HepG2 (cell line): ENCODE results near the gene VEZF1. TPM values are rescaled to one million over a fixed set of nuclear protein-coding genes. Genes with fewer than 3 reads are reported as not detected.
A peak's percentile ranks its signal among the peaks of the same experiment; 100 is the strongest.

Experiments used
- ATAC-seq: fragments of 200-7000 bp; cut with Tn5 transposase; 3 replicates; pipeline ENCODE4 v1.9.1; 2020; ENCODE audit warnings: mild to moderate bottlenecking, moderate library complexity
- Bru-seq: library from RNA; stranded (reverse); fragments of 400-500 nt; gene quantifications from one replicate; lab custom pipeline; 2021; lab: Mats Ljungman, UMichigan
- BruChase-seq, 2 experiments: library from RNA; stranded (reverse); fragments of 400-500 nt; gene quantifications; one replicate each; lab custom pipeline; 2021; lab: Mats Ljungman, UMichigan
- BruUV-seq: library from RNA; stranded (reverse); fragments of 400-500 nt; replicated peaks from 2 replicates; lab custom pipeline; 2021; lab: Mats Ljungman, UMichigan
- CTCF ChIA-PET: fragments of 300-600 bp; formaldehyde crosslinking; extraction: SDS; loops from one replicate; lab custom pipeline; 2021; ENCODE audit warnings: low total read pairs, inconsistent platforms, low intra/inter-chr PET ratio; lab: Yijun Ruan, JAX
- POLR2A ChIA-PET: fragments of 350-600 bp; sonication (Branson Sonifier 250); formaldehyde crosslinking; loops from one replicate; lab custom pipeline; 2020; ENCODE audit warnings: antibody characterized with exemption, inconsistent platforms; lab: Yijun Ruan, JAX
- DNase-seq: peaks from one replicate; pipeline ENCODE4 v3.0.0-alpha.2; 2015; ENCODE audit warnings: low spot score
- FAIRE-seq: peaks from 3 replicates; lab custom pipeline; 2011; peaks lifted over from hg19 to GRCh38; lab: Jason Lieb, UNC
- H2AFZ ChIP-seq: one replicate; pipeline ENCODE4 v1.6.1; 2011; ENCODE audit warnings: low read length, inconsistent platforms
- H3K27ac ChIP-seq: fragments of 300-600 bp; 3 replicates; pipeline ENCODE4 v1.8.0; 2011; ENCODE audit warnings: mixed run types, mild to moderate bottlenecking, mixed read lengths, low read length, inconsistent platforms; ENCODE audit not compliant: insufficient read depth; ENCODE audit errors: extremely low read length
- H3K27me3 ChIP-seq, 2 experiments: fragments of 200-600 bp in 1 of 2; 2 replicates in 1 of 2; 3 replicates in 1 of 2; pipeline versions ENCODE4 v1.6.0 to v1.8.0; 2011; ENCODE audit warnings: low read length in 2 of 2, mild to moderate bottlenecking in 2 of 2, moderate library complexity in 2 of 2, inconsistent platforms in 1 of 2; ENCODE audit not compliant: insufficient read depth in 2 of 2, control insufficient read depth in 1 of 2
- H3K36me3 ChIP-seq, 2 experiments: fragments of 200-600 bp in 1 of 2; replicated peaks in 1 of 2; 2 replicates in 1 of 2; 3 replicates in 1 of 2; pipeline versions ENCODE4 v1.5.1 to v1.8.0; 2011; ENCODE audit warnings: low read length in 2 of 2, inconsistent platforms in 1 of 2; ENCODE audit not compliant: insufficient read depth in 2 of 2, control insufficient read depth in 1 of 2
- H3K4me1 ChIP-seq: 2 replicates; pipeline ENCODE4 v1.5.1; 2012; ENCODE audit warnings: low read length, inconsistent platforms; ENCODE audit not compliant: insufficient read depth
- H3K4me2 ChIP-seq: 2 replicates; pipeline ENCODE4 v1.6.0; 2011; ENCODE audit warnings: low read depth, low read length, inconsistent platforms
- H3K4me3 ChIP-seq, 3 experiments: fragments of 200-600 bp in 1 of 3; sonication (generic), shearing (Covaris generic) in 1 of 3; replicated peaks in 1 of 3; 2 replicates each; pipeline ENCODE4 v1.5.1; 2011 to 2016; ENCODE audit warnings: low read length in 3 of 3, inconsistent platforms in 2 of 3, low read depth in 2 of 3, mild to moderate bottlenecking in 2 of 3, control low read depth in 1 of 3, mixed read lengths in 1 of 3; ENCODE audit not compliant: insufficient read depth in 1 of 3
- H3K79me2 ChIP-seq: one replicate; pipeline ENCODE4 v1.6.1; 2011; ENCODE audit warnings: low read length, inconsistent platforms; ENCODE audit not compliant: insufficient read depth
- H3K9ac ChIP-seq: 2 replicates; pipeline ENCODE4 v1.6.0; 2011; ENCODE audit warnings: mild to moderate bottlenecking, low read depth, low read length, inconsistent platforms; ENCODE audit not compliant: insufficient read depth
- H3K9me3 ChIP-seq: 2 replicates; pipeline ENCODE4 v1.5.1; 2012; ENCODE audit warnings: mild to moderate bottlenecking, low read length
- H4K20me1 ChIP-seq: 2 replicates; pipeline ENCODE4 v1.6.0; 2011; ENCODE audit warnings: inconsistent platforms, mild to moderate bottlenecking, low read length, moderate library complexity; ENCODE audit not compliant: insufficient read depth
- DNMT1 ChIP-seq: sonication (generic); formaldehyde crosslinking; IDR thresholded peaks from 2 replicates; pipeline ENCODE4 v1.5.1; 2020; ENCODE audit warnings: mild to moderate bottlenecking, missing genetic modification reagents
- DNMT3B ChIP-seq: conservative IDR thresholded peaks from 2 replicates; pipeline ENCODE4 v1.6.1; 2016; ENCODE audit warnings: missing biosample characterization, control low read depth
- HOXA3 ChIP-seq: sonication (generic); formaldehyde crosslinking; IDR thresholded peaks from 2 replicates; pipeline ENCODE4 v1.5.0; 2020; ENCODE audit warnings: missing genetic modification reagents
- IRF2 ChIP-seq: IDR thresholded peaks from 2 replicates; pipeline ENCODE4 v1.6.1; 2018; ENCODE audit warnings: missing genetic modification reagents, missing compliant biosample characterization
- JUNB ChIP-seq: sonication (generic); formaldehyde crosslinking; IDR thresholded peaks from 2 replicates; pipeline ENCODE4 v1.8.0; 2022; ENCODE audit warnings: missing genetic modification reagents, mild to moderate bottlenecking, borderline replicate concordance
- MIER3 ChIP-seq: IDR thresholded peaks from 2 replicates; pipeline ENCODE4 v1.6.1; 2016; ENCODE audit warnings: missing compliant biosample characterization, borderline replicate concordance
- POGK ChIP-seq: sonication (generic); formaldehyde crosslinking; conservative IDR thresholded peaks from 2 replicates; pipeline ENCODE4 v1.8.0; 2022; ENCODE audit warnings: mild to moderate bottlenecking, moderate library complexity, missing genetic modification reagents
- REXO4 ChIP-seq: sonication (generic); formaldehyde crosslinking; IDR thresholded peaks from 2 replicates; pipeline ENCODE4 v1.8.0; 2022; ENCODE audit warnings: missing genetic modification reagents, mild to moderate bottlenecking, borderline replicate concordance
- RFX5 ChIP-seq: IDR thresholded peaks from 2 replicates; pipeline ENCODE4 v1.6.1; 2011; ENCODE audit warnings: low read depth, low read length, improper control_type of control experiment
- TCF12 ChIP-seq, 2 experiments: fragments of 450-650 bp in 1 of 2; sonication (generic) in 1 of 2; formaldehyde crosslinking in 1 of 2; IDR thresholded peaks; 2 replicates each; pipeline versions ENCODE4 v1.6.1 to v1.8.0; 2017 to 2022; ENCODE audit warnings: antibody characterized with exemption in 1 of 2, mild to moderate bottlenecking in 1 of 2, missing genetic modification reagents in 1 of 2, moderate library complexity in 1 of 2
- ZNF205 ChIP-seq: IDR thresholded peaks from 2 replicates; pipeline ENCODE4 v1.6.1; 2018; ENCODE audit warnings: missing biosample characterization, missing genetic modification reagents
- ZNF550 ChIP-seq: sonication (generic); formaldehyde crosslinking; IDR thresholded peaks from 2 replicates; pipeline ENCODE4 v1.4.0; 2020; ENCODE audit warnings: mild to moderate bottlenecking, missing genetic modification reagents, borderline replicate concordance
- ZNF572 ChIP-seq: sonication (generic); formaldehyde crosslinking; IDR thresholded peaks from 2 replicates; pipeline ENCODE4 v1.5.1; 2020; ENCODE audit warnings: mild to moderate bottlenecking, missing genetic modification reagents
- ZNF768 ChIP-seq: sonication (generic); formaldehyde crosslinking; IDR thresholded peaks from 2 replicates; pipeline ENCODE4 v1.4.0; 2020; ENCODE audit warnings: missing genetic modification reagents
- ZNF891 ChIP-seq: sonication (generic); formaldehyde crosslinking; IDR thresholded peaks from 2 replicates; pipeline ENCODE4 v1.5.0; 2020; ENCODE audit warnings: mild to moderate bottlenecking, missing genetic modification reagents
- WGBS: methylation state at CpG from one replicate; pipeline ENCODE4 v1.1.6; 2017; ENCODE audit warnings: low lambda C conversion rate; 5-methylcytosine and 5-hydroxymethylcytosine counted together
- in situ Hi-C: cut with HindIII; loops from 2 replicates; pipeline ENCODE4 v1.10.0; 2017; ENCODE audit warnings: low pct_unique_long_range_greater_than_20kb; ENCODE audit not compliant: extremely low pct_ligation_motif_present
- intact Hi-C: fragments of 100-400 bp; cut with micrococcal nuclease; formaldehyde crosslinking; loops from one replicate; pipeline ENCODE4 v1.10.0; 2022; ENCODE audit not compliant: unreplicated experiment
- long read RNA-seq, 2 experiments: library from RNA in 1 of 2; library from polyadenylated mRNA in 1 of 2; stranded (forward) in 1 of 2; unstranded in 1 of 2; transcript quantifications; one replicate each; pipeline ENCODE4 v2.0.0, GENCODE V29; 2019 to 2022
- polyA minus RNA-seq, 3 experiments: library from RNA; depleted of rRNA, polyadenylated mRNA; stranded (reverse); fragments of >200 nt; gene quantifications; 2 replicates each; pipeline ENCODE4 v1.2.3, GENCODE V29; 2011; ENCODE audit warnings: low replicate concordance in 1 of 3
- polyA plus RNA-seq, 8 experiments: library from polyadenylated mRNA; depleted of rRNA in 3 of 8; stranded (reverse) in 7 of 8; unstranded in 1 of 8; fragments of >200 nt; fragmentation: Illumina TruSeq in 4 of 8; extraction: Trizol in 4 of 8; gene quantifications; 2 replicates each; pipeline versions ENCODE4 v1.2.1 to v1.2.3, GENCODE V29; 2011 to 2016; ENCODE audit warnings: low read depth in 4 of 8, missing spikeins in 1 of 8, mixed read lengths in 1 of 8; ENCODE audit not compliant: insufficient read depth in 1 of 8
- total RNA-seq, 5 experiments: library from RNA; depleted of rRNA; stranded (reverse); fragments of >200 nt; fragmentation: Illumina TruSeq; extraction: Trizol; gene quantifications; 2 replicates each; pipeline ENCODE4 v1.2.3, GENCODE V29; 2016; ENCODE audit warnings: low read depth in 1 of 5

Gene VEZF1
- total RNA-seq (2016; rRNA removed; fragmentation: Illumina TruSeq; extraction: Trizol) (45.9 and 48.0 TPM in 2 replicates), polyA plus RNA-seq (2011; rRNA removed) (41.3 and 49.7 TPM in 2 replicates), polyA minus RNA-seq (2011; rRNA and poly(A)+ RNA removed; ENCODE audit: low replicate concordance) (41.4 and 56.9 TPM in 2 replicates), Bru-seq, nascent RNA (percentile 96 among the genes with signal in this experiment), BruChase-seq, experiment 1, labeled RNA remaining after a 6-hour chase (percentile 94 among the genes with signal in this experiment), BruChase-seq, experiment 2, labeled RNA remaining after a 2-hour chase (percentile 95 among the genes with signal in this experiment)
- total RNA-seq (2016; cell fraction: cytosol; rRNA removed; fragmentation: Illumina TruSeq; extraction: Trizol; ENCODE audit: low read depth), result 8.8 and 10.8 TPM in 2 replicates
- 41.9 and 43.4 TPM in 2 replicates for total RNA-seq (2016; cell fraction: insoluble cytoplasmic fraction; rRNA removed; fragmentation: Illumina TruSeq; extraction: Trizol)
- 42.3 and 48.6 TPM in 2 replicates for total RNA-seq (2016; cell fraction: membrane; rRNA removed; fragmentation: Illumina TruSeq; extraction: Trizol)
- 31.1 and 37.8 TPM in 2 replicates for total RNA-seq (2016; cell fraction: nucleus; rRNA removed; fragmentation: Illumina TruSeq; extraction: Trizol)
- polyA plus RNA-seq (2011; cell fraction: cytosol; rRNA removed), result 27.7 and 34.7 TPM in 2 replicates
- polyA plus RNA-seq (2011; cell fraction: nucleus; rRNA removed), result 30.2 and 33.3 TPM in 2 replicates
- polyA plus RNA-seq (2012), result 38.9 and 45.7 TPM in 2 replicates
- polyA plus RNA-seq (2016; cell fraction: cytosol; fragmentation: Illumina TruSeq; extraction: Trizol; ENCODE audit: low read depth), result 7.1 and 7.4 TPM in 2 replicates
- 34.8 and 42.4 TPM in 2 replicates for polyA plus RNA-seq (2016; cell fraction: insoluble cytoplasmic fraction; fragmentation: Illumina TruSeq; extraction: Trizol; ENCODE audit: low read depth)
- 22.0 and 25.5 TPM in 2 replicates for polyA plus RNA-seq (2016; cell fraction: membrane; fragmentation: Illumina TruSeq; extraction: Trizol; ENCODE audit: low read depth)
- polyA plus RNA-seq (2016; cell fraction: nucleus; fragmentation: Illumina TruSeq; extraction: Trizol; ENCODE audit: insufficient read depth, low read depth), result 46.2 and 49.1 TPM in 2 replicates
- 31.2 and 37.3 TPM in 2 replicates for polyA minus RNA-seq (2011; cell fraction: cytosol; rRNA and poly(A)+ RNA removed)
- 32.7 and 46.6 TPM in 2 replicates for polyA minus RNA-seq (2011; cell fraction: nucleus; rRNA and poly(A)+ RNA removed)
- long read RNA-seq, experiment 1, partial matches to known transcripts, result 5 of 14 reads
- long read RNA-seq, experiment 1, other reads (novel, unspliced or antisense), result 8 of 14 reads
- long read RNA-seq, experiment 2, partial matches to known transcripts, result 3 of 97 reads
- long read RNA-seq, experiment 2, other reads (novel, unspliced or antisense), result 90 of 97 reads

DNA sequence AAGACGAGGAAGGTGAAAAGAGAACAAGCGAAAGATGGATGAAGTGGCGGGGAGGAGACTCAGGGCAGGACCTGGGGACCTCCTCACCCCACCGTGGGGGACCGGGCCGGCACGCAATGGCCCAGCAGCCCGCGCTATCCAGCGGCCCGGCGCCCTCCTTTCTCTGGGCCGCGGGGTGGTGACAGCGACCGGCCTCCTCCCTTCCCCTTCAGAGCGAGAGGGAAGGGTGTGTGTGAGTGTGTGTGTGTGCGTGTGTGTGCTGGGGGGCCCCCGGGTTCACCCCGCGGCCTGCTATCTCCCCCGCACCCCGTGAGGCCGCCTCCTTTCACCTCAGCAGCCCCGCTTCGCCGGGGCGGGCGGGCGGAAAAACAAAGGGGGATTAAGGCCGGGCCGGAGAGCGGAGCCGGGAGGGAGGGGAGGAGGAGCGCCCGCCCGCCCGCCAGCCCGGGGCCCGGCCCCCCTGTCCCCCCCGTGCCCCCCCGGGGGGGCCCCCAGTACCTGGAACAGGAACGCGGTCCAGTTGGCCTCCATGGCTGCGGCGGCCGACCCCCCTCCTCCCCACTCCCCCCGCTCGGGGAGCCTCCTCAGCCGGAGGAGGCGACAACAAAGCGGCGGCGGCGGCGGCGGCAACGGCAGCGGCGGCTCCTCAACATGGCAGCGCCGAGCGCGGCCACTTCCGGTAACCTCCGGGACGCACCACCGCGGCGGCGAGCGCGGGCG is at the start of gene VEZF1:
VEZF1 (minus strand) TSS at position 674 of the 720 bp plus-strand sequence; CDS start at position 531, 143 bp downstream.
- peak within 1 kb of the TSS; percentile 94 for H3K4me2 ChIP-seq
- H3K4me3 ChIP-seq, result peak within 1 kb of the TSS; percentile 71 to 95 (median 83)
- peaks cover 29% of the 10 kb centered on the region for H4K20me1 ChIP-seq
- peaks cover 82% of the 10 kb centered on the region for H3K4me1 ChIP-seq
- ChIA-PET CTCF (no interaction called here), POLR2A (interaction anchor here (0.6 to 14.7 kb wide), 23 partner anchors 11 to 138 kb away, joined by 3 to 173 read pairs (median 11); partner anchors contain the start of genes CUEDC1, MRPS23 and SRSF1)
- FAIRE-seq (no peak), DNase-seq (peak; percentile 68), ATAC-seq (peak; percentile 61)
- H3K9ac ChIP-seq, result peak within 1 kb of the TSS; percentile 94
- intact Hi-C loops, result loop anchor here (1.0 to 2.0 kb wide), 3 partner anchors 31 to 113 kb away; no protein-coding TSS in a partner anchor
- H3K9me3 ChIP-seq, result no peaks in the 10 kb centered on the region
- H3K27ac ChIP-seq, result peak within 1 kb of the TSS; percentile 80
- peaks cover 3 to 6% of the 10 kb centered on the region in 2 experiments; a peak in 3 of 5 replicates for H3K36me3 ChIP-seq
- peaks cover 47% of the 10 kb centered on the region for H3K79me2 ChIP-seq
- in situ Hi-C loops, result no loop called here
- H3K27me3 ChIP-seq, result no peaks in the 10 kb centered on the region; a peak in 1 of 5 replicates
- no TSS peak for BruUV-seq
- no peak within 1 kb of the TSS for H2AFZ ChIP-seq
- 1% methylated on average over 25 of the region's 74 CpGs for WGBS
- TF ChIP-seq ZNF768 (CRISPR knock-in tag) (peak; percentile 73), RFX5 (no peak), ZNF205 (no peak), DNMT3B (CRISPR knock-in tag) (no peak), POGK (CRISPR knock-in tag) (no peak; the same call in none of the 2 replicates), DNMT1 (CRISPR knock-in tag) (no peak), HOXA3 (CRISPR knock-in tag) (peak; percentile 74; the same call in 1 of the 2 replicates), ZNF550 (CRISPR knock-in tag) (no peak), IRF2 (CRISPR knock-in tag) (0 out of 2 replicates have a peak, but pooled peaks have one; percentile 14), JUNB (CRISPR knock-in tag) (no peak), ZNF891 (CRISPR knock-in tag) (no peak), REXO4 (CRISPR knock-in tag) (no peak), ZNF572 (no peak), TCF12 (IDR thresholded peaks at IDR 0.05) (no peak), TCF12 (CRISPR knock-in tag; IDR thresholded peaks at IDR 0.05) (no peak), MIER3 (no peak)
